Muscle of back (tissue), 11 donors: Measurements from ENCODE around the gene GPR62. TPM values are rescaled to one million over a fixed set of nuclear protein-coding genes. Genes with fewer than 3 reads are reported as not detected.

Experiments
- DNase-seq, 3 donors: peaks; one replicate each; pipeline versions ENCODE4 v3.0.0 to v3.0.0-alpha.2; 2013
- polyA plus RNA-seq, 10 donors: library from polyadenylated mRNA; unstranded; fragments of 120-200 nt; gene quantifications; one replicate each; pipeline ENCODE4 v1.2.1, GENCODE V29; 2013; ENCODE audit not compliant: insufficient read length in 10 of 10

Gene GPR62
- polyA plus RNA-seq, 10 donors, result 0.20 to 0.52 (median 0.35) TPM

GRCh38 chr3:51937014-51937413 lies 18.2 kb upstream of the GPR62 start:
- no peak for DNase-seq

- no peak for DNase-seq
Measured at GRCh38 chr3:51937611-51938450, 17.4 kb upstream of the GPR62 start.

DNA sequence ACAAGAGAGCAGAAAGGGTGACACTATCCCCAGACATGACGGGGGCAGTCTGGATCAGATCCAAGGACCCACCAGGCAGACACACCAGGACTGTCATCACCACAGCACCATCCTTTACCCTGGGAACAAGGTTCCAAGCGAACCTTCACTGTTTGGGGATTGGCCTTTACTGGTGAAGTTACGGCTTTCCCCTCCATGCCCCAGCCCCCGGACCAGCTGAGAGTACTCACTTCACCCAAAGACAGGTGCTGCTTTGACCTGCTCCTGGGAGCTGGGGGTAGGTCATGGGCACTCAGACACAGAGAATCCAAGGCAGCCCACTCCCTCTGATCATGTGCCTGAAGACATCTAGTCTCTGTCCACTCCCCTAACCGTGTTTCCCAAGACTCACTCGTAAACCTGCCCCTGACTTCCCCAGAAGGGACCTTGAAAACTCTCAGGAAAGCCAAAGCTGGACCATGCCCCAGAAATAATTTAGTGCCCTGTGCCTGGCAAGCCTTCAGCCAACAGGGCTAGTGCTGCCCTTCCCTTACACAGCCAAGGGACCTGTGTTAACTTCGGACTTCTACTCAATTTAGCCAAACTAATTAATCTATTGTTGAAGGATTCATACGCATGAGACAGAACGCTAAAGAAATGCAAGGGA lies 16.3 kb upstream of the GPR62 start:
- DNase-seq, result no peak

DNA sequence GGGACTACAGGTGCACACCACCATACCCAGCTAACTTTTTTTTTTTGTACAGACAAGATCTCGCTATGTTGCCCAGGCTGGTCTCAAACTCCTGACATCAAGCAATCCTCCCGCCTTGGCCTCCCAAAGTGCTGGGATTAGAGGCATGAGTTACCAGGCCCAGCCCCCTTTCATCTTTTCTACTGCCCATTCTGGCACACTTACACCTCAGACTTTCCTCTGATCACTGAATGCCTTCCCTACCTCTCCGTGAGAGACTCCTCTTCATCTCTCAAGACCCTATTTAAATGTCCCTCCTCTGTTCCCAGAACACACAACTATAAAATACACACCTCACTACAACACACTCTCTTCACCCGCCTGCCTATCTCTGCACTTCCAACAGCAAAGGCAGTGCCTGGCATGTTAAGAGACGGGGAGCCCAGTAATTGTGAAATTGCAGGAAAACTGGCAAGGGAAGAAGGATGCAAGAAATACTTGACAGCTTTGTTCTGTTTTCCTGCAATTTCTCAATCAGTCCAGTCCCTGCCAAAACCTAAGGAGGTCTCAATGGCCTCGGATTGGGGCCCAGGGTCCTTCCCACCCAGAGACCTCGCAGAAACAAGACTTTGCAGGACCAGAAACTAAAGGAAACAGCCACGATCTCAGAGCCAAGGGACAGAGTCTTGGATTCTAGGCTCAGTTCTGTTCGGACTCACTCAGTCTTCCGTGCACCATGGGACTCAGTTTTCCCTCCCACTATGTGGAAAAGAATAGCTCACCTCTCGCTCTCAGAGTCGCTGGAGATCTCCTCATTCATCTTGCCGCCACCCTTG lies 14.3 kb upstream of the GPR62 start:
- no peak for DNase-seq

GRCh38 chr3:51941463-51941797 lies 13.8 kb upstream of the GPR62 start:
- DNase-seq, result no peak

- DNase-seq, result peak; percentile 100
Measured at GRCh38 chr3:51941798-51942602, 13.2 kb upstream of the GPR62 start, which contains the start of the genes PARP3 and RRP9. PARP3 (plus strand) TSS chr3:51942363; CDS start chr3:51943356, 993 bp downstream. RRP9 (minus strand) TSS chr3:51941904; CDS start chr3:51941867, 37 bp downstream.

DNA sequence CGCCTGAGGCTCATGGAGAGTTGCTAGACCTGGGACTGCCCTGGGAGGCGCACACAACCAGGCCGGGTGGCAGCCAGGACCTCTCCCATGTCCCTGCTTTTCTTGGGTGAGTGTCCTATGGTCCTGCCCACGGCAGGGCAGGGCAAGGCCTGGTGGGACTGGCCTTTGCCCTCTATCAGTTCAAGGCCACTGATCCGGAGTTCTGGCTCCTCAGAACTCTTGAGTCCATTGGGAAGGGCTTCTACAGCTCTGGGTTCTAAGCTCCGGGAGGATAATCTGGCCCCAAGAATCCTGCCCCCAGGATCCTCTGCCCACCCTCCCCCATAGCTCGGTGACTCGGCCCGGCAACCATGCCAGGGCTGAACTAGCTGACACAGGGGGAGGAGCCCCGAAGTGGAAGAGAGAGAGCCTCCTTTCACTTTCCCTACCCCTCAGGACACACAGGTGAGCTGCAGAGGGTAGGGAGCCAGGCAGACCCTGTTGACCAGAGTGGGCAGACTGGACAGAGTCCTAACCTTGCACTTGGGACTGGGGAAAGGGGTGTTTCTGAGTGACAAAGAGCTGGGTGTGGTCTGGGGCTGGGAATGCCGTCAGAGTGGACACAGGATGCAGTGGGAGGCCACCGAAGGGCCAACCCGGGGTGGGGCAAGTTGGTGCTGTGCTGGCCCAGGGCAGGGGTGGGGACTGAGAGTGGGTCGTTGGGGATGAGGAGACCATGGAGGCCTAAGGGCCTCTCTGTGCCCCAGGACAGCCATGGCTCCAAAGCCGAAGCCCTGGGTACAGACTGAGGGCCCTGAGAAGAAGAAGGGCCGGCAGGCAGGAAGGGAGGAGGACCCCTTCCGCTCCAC lies 12.4 kb upstream of the GPR62 start:
- DNase-seq, result no peak

DNA sequence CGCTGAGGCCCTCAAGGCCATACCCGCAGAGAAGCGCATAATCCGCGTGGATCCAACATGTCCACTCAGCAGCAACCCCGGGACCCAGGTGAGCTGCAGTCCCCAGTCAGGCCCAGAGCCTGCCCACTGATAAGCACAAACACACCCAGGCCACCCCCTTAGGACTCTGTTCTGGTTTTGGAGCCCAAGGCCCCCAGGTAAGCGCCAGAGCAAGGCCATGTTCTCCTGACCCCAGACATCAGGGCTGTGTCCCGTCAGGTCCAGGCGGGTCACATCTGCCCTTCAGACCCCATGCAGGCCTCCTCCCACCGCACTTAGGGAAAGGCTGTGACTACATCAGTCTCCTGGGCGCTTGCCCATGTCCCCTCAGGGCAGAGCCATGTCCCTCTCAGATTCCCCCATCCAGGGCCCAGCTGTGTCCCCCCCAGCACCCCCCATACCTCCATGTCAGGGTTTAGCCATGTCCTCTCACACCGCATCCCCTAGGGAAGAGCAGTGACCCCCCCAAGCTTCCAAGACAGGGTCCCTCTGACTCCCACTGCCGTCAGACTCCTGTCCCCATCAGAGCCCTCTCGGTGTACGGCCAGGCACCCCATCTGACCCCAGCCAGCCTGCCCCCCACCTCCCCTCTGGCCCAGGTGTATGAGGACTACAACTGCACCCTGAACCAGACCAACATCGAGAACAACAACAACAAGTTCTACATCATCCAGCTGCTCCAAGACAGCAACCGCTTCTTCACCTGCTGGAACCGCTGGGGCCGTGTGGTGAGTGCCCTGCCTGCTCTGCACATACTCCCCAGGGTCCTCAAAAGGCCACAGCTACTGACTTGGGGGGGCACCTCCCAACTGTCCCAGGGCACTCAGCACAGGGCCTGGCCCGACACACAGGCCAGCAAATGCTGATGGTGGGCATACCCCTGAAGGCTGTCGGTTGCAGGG lies 11.5 kb upstream of the GPR62 start:
- DNase-seq, result no peak

- DNase-seq, result no peak
Measured at GRCh38 chr3:51944451-51945021, 10.6 kb upstream of the GPR62 start.

GRCh38 chr3:51945031-51945840 lies 9.9 kb upstream of the GPR62 start:
- no peak for DNase-seq

DNA sequence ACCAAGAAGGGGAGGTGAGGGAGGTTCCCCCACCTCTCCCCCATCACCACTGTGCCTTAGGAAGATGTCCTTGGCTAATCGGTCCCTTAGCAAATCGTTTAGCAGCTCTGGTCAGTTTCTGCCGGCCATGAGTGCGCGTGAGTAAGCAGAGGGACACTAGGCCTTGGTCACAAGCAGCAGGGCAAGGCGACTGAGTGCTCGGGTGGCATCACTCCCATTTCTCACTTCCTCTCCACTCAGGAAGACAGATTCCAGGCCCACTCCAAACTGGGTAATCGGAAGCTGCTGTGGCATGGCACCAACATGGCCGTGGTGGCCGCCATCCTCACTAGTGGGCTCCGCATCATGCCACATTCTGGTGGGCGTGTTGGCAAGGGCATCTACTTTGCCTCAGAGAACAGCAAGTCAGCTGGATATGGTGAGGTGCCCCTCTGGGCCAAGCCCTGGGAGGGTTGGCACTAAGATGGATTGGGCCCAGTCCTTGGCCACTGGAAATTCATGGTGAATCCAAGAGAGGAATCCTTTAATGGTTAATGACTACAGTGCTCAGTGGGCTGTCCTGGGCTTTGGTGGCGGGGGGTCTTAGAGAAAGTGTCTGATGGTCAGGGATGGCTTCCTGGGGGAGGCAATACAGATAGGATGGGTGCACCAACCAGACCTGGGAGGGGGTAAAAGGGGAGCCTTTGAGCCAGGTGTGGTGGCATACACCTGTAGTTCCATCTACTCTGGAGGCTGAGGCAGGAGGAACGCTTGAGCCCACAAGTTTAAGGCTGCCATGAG lies 9.1 kb upstream of the GPR62 start:
- no peak for DNase-seq

- DNase-seq, result no peak
Measured at GRCh38 chr3:51946796-51947195, 8.4 kb upstream of the GPR62 start.

DNA sequence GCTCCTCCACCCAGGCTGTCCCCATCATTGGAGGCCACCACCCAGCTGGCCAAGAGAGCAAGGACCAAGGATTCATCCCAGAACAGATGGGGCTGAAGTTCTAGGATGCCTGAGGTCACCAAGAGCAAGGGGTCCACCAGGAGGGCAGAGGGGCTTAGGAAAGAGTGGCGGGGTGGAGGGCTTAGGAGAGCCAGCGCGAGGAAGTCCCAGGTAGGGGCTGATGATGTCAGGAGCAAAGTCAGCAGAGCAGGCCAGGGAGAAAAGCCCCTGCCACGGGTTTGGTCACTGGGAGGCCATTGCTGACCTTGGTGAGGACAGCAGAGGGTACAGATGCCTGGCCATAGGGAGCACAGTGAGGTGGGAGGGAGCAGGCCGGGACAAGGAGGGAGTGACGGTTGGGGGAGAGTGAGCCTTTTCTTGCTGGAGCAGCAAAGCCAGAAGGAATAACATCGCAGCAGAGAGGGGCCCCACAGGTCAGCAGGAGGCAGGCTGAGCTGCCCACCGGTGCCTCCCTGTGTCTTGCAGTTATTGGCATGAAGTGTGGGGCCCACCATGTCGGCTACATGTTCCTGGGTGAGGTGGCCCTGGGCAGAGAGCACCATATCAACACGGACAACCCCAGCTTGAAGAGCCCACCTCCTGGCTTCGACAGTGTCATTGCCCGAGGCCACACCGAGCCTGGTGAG lies 7.8 kb upstream of the GPR62 start:
- no peak for DNase-seq

- DNase-seq, result no peak
Measured at GRCh38 chr3:51948016-51948580, 7.1 kb upstream of the GPR62 start.

- DNase-seq, result no peak
Measured at GRCh38 chr3:51949121-51949520, 6.1 kb upstream of the GPR62 start.

DNA sequence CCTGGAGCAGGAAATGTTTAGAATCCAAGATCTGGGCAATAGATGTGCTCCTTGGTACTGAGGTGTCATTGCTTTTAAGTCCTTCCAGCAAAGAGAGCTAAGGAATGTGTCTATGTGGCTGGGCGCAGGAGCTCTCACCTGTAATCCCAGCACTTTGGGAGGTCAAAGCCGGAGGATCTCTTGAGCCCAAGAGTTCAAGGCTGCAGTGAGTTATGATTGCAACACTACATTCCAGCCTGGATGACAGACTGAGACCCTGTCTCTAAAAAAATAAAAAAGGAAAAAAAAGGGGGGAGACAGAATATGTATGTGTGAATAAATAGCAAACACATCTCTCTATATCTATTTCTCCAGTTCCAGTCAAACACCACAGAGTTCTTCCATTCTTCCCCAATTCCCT lies 4.3 kb upstream of the GPR62 start:
- DNase-seq, result no peak
